Activated CD8-positive, alpha-beta memory T cell treated with anti-CD3 and anti-CD28 coated beads for 1 hour (primary cell): ENCODE measurements around the gene CT45A5.
"Not testable (repeated sequence)": the region's sequence is repeated elsewhere in the genome, so short reads cannot be mapped to it uniquely, and the experiment has no call there.

Experiments used
- DNase-seq, 2 donors: peaks; one replicate each; pipeline ENCODE4 v3.0.0-alpha.2; 2020; ENCODE audit warnings: low read depth in 1 of 2; ENCODE audit errors: extremely low read depth in 1 of 2

CT45A5 gene, protein sequence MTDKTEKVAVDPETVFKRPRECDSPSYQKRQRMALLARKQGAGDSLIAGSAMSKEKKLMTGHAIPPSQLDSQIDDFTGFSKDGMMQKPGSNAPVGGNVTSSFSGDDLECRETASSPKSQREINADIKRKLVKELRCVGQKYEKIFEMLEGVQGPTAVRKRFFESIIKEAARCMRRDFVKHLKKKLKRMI

DNA sequence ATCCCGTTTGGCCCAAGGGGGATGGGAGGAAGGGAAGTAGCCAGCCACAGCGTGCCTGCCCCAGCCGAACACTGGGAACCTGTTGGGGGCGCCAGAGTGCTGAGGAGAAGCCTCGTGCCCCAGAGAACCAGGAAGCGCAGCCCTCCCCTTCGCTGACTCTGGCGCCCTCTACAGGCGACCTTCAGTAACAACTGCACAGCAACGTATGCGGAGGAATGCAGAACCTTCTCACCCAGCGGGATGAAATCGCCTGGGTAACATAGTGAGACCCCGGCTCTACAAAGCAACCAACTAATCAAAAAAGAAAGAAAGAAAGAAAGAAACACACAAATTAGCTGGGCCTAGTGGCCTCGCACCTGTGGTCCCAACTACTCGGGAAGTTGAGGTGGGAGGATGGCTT is at the start of gene CT45A5:
Gene CT45A5, minus strand, starts transcription at position 101 of the 400 bp plus-strand sequence. CDS start 3,774 bp downstream, outside the sequence.
- DNase-seq = not testable (repeated sequence)

DNA sequence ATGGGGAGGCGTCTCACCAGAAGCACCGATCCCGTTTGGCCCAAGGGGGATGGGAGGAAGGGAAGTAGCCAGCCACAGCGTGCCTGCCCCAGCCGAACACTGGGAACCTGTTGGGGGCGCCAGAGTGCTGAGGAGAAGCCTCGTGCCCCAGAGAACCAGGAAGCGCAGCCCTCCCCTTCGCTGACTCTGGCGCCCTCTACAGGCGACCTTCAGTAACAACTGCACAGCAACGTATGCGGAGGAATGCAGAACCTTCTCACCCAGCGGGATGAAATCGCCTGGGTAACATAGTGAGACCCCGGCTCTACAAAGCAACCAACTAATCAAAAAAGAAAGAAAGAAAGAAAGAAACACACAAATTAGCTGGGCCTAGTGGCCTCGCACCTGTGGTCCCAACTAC is 34.6 kb upstream of the CT45A5 start, which contains the start of gene CT45A2:
Gene CT45A2, minus strand, starts transcription at position 101 of the 400 bp plus-strand sequence. CDS start 3,747 bp downstream, outside the sequence.
- DNase-seq = not testable (repeated sequence)

DNA sequence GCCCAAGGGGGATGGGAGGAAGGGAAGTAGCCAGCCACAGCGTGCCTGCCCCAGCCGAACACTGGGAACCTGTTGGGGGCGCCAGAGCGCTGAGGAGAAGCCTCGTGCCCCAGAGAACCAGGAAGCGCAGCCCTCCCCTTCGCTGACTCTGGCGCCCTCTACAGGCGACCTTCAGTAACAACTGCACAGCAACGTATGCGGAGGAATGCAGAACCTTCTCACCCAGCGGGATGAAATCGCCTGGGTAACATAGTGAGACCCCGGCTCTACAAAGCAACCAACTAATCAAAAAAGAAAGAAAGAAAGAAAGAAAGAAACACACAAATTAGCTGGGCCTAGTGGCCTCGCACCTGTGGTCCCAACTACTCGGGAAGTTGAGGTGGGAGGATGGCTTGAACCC is 17.4 kb upstream of the CT45A5 start, which contains the start of gene CT45A6:
Gene CT45A6, minus strand, starts transcription at position 101 of the 400 bp plus-strand sequence. CDS start 3,794 bp downstream, outside the sequence.
- not testable (repeated sequence) for DNase-seq

DNA sequence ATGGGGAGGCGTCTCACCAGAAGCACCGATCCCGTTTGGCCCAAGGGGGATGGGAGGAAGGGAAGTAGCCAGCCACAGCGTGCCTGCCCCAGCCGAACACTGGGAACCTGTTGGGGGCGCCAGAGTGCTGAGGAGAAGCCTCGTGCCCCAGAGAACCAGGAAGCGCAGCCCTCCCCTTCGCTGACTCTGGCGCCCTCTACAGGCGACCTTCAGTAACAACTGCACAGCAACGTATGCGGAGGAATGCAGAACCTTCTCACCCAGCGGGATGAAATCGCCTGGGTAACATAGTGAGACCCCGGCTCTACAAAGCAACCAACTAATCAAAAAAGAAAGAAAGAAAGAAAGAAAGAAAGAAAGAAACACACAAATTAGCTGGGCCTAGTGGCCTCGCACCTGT is 17.2 kb downstream of the CT45A5 start, which contains the start of gene CT45A3:
Gene CT45A3, minus strand, starts transcription at position 101 of the 400 bp plus-strand sequence. CDS start 3,747 bp downstream, outside the sequence.
- DNase-seq = not testable (repeated sequence)

DNA sequence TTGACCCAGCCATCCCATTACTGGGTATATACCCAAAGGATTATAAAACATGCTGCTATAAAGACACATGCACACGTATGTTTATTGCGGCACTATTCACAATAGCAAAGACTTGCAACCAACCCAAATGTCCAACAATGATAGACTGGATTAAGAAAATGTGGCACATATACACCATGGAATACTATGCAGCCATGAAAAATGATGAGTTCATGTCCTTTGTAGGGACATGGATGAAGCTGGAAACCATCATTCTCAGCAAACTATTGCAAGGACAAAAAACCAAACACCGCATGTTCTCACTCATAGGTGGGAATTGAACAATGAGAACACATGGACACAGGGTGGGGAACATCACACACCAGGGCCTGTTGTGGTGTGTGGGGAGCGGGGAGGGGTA is 40.6 kb downstream of the CT45A5 start:
- not testable (repeated sequence) for DNase-seq

DNA sequence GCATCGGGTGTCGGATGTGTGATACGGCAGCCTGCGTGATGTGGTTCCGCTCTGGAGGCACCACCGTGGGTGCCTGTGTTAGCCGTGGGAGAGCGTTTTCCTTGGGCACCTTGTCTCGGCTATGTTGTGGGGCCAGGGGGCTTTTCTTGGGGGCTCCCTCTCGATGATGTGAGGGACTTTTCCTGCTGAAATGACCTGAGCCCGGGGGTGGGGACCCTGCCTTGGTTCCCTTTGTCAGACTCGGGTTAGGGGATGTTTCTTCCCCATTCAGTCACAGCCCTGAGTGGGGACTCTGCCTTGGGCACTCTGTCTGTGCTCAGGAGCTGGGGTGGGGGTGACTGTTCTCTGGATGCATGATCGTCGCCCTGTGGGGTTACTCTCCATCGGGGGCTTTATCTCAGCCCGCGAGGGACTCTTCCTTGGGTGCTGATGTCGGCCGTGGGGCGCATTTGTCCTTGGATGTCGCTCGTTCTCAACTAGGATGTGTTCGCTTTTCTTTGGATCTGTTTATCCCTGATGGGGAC is 44.0 kb downstream of the CT45A5 start:
- no peak for DNase-seq

DNA sequence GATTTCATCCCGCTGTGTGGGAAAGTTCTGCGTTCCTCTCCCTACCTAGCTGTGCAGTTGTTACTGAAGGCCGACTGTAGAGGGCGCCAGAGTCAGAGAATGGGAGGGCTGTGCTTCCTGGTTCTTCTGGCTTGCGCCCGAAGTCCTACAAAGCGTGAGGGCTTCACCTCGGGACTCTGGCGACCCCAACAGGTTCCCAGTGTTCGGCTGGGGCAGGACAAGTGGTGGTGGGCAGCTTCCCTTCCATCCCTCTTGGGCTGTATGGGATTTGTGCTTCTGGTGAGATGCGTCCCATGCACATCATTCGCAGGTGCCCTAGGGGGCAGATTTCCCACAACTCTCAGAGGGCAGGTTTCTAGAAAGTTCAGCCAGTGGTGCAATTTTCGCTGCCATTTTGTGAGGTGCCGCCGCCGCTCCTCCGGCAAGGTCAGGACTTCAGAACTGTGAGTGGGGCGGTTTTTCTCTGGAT is 44.6 kb downstream of the CT45A5 start:
- peak; percentile 1 to 17 for DNase-seq

DNA sequence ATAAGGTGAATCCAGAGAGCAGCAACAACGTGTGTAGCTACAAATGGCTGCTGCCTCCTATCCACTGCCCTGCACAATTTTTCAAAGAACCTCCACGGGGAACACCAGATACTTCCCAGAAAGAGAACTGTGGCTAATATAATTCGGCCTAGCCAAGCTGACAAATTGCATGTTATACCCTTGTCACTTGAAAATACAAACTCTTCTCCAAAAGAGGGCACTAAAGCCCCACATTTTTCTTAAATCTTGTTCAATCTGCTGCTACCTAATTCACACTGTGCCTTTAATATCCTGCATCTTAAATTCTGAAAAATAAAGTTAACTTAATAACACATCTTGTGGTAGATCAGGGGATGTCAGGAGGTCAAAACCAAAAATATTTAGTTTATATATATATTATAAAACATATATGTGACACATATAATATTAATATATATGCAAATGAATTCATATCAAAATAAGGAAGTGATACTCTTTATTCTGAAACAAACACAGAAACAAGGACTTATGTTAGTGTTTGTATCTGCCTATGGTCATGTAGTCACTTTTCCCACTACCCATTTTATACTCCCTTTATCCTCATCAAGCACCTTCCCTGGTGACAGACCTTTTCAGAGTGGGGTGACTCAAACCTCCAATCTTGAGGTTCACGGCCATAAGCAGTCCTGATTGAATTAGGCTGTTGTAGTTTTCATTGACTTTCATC is 47.8 kb downstream of the CT45A5 start:
- DNase-seq = no peak

DNA sequence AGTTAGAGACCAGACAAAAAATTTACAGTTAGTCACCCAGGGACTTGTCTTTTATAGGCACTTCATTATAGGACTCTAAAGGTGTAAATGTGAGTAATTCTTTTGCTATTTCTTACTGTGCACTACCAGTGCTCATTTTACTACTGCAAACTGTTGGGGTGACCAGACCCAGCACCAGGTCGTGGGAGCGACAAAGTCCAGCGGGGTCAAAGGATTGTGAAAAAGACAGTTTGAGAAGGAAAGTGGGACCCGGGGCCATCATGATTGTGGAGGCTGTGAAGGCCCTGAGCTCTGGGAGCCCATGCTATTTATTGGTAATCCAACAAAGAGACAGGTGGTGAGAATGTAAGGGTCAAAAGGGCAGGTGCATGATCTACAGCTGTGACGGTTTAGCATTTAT is 50.6 kb downstream of the CT45A5 start:
- DNase-seq = not testable (repeated sequence)
